ENCODE results near the gene GOLGA3. TPM values are rescaled to one million over a fixed set of nuclear protein-coding genes. Genes with fewer than 3 reads are reported as not detected.

The GOLGA3 gene
- total and polyA plus RNA-seq, 9 of the 15 experiments (the other 6 are each of a cell fraction or from before 2014, with no cell fraction given): 1.9 to 48.1 (median 18.4) TPM

DNA sequence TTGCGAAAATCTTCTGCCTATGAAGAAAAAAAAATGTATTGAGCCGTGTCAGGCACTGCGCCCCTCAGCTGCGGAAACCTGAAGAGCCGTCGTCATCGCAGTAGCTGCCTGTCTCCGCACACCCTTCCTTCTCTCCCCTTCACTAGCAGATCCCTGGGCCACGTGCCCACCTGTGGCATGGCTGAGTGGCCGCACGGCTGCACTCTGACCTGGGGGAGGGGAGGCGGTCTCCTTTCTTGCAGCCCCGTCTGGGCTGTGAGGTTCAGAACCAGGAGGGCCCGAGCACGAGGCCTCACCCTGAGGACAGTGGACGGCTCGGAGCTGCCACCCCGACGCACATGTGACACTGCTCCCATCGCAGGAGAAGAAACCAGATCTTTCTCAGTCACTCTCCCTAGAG lies 93.2 kb downstream of the GOLGA3 start:
- FAIRE-seq (no peak), ATAC-seq (no peak), DNase-seq (ENCODE audit: extremely low read depth in 1 of 4, low spot score in 3 of 4) (no peak)
- Histone ChIP-seq H3K79me2 (ENCODE audit: control insufficient read depth, insufficient read depth, low read length) (no peaks in the 10 kb centered on the region), H3K9me1 (ENCODE audit: control insufficient read depth, insufficient read depth, low read length) (no peaks in the 10 kb centered on the region), H3K4me2 (ENCODE audit: insufficient read depth, low read length) (no peak overlapping the region), H3K27me3 (ENCODE audit: control insufficient read depth in 2 of 2, insufficient read depth in 2 of 2, low read length in 2 of 2) (no peaks in the 10 kb centered on the region), H3K9ac (ENCODE audit: insufficient read depth in 1 of 2, low read depth in 2 of 2, low read length in 2 of 2) (no peak overlapping the region), H2AFZ (ENCODE audit: low read depth, low read length) (no peak overlapping the region), H3K4me1 (replicated peaks in 1 of 2; ENCODE audit: control insufficient read depth in 2 of 2, insufficient read depth in 2 of 2, low read length in 2 of 2) (no peaks in the 10 kb centered on the region), H3K36me3 (ENCODE audit: control insufficient read depth, insufficient read depth, low read length) (peaks cover 93% of the 10 kb centered on the region), H3K9me3 (replicated peaks; ENCODE audit: control insufficient read depth, insufficient read depth, low read depth, low read length) (0 out of 2 replicates have a peak, but pooled peaks cover 3% of the 10 kb centered on the region), H4K20me1 (replicated peaks; ENCODE audit: control insufficient read depth, insufficient read depth, low read length) (no peaks in the 10 kb centered on the region), H3K4me3 (no peak overlapping the region), H3K27ac (ENCODE audit: extremely low read depth, low read depth, low read length) (no peak overlapping the region)
- ChIA-PET POLR2A (interaction anchor here (1.2 kb wide), 1 partner anchor 14 kb away, joined by 3 read pairs; no protein-coding TSS in a partner anchor), CTCF (ENCODE audit: low intra/inter-chr PET ratio) (no interaction called here)
- BruUV-seq (replicated peaks): no TSS peak
- in situ Hi-C loops (cut with MboI): no loop called here
- 96% methylated on average over 12 of the region's 20 CpGs for WGBS (ENCODE audit: insufficient coverage, low coverage, missing lambda C conversion rate)
- TF ChIP-seq, protein P1, sequence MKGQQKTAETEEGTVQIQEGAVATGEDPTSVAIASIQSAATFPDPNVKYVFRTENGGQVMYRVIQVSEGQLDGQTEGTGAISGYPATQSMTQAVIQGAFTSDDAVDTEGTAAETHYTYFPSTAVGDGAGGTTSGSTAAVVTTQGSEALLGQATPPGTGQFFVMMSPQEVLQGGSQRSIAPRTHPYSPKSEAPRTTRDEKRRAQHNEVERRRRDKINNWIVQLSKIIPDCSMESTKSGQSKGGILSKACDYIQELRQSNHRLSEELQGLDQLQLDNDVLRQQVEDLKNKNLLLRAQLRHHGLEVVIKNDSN (CRISPR knock-in tag; IDR thresholded peaks at IDR 0.05): no peak
- TF ChIP-seq POLR2A (conservative IDR thresholded peaks at IDR 0.05) (0 out of 2 replicates have a peak, but pooled peaks have one; percentile 24), POLR2G (IDR thresholded peaks at IDR 0.05; ENCODE audit: low read depth, low read length) (peak; percentile 64)
- intact Hi-C loops (cut with micrococcal nuclease): no loop called here

DNA sequence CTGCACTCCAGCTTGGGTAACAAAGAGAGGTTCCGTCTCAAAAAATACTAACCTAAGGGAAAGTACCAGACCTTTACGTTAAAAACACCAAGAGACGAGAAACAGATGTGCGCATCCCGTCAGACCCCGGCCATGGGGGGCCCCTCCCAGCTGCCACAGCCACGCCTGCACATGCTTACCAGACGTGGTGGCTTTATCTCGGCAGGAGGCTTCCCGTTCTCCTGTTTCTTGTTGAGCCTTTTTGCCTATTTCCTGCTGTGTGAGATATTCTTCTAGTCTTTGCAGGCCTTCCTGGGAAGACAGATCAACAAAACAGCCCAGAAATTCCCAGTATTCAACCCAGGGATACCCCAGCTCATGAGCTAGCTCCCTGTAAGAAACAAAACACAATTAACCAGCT lies 94.5 kb downstream of the GOLGA3 start:
- DNase-seq (ENCODE audit: extremely low read depth in 1 of 4, low spot score in 3 of 4): no peak
- Histone ChIP-seq H3K4me2 (ENCODE audit: insufficient read depth, low read length) (no peak overlapping the region), H3K9me3 (replicated peaks; ENCODE audit: control insufficient read depth, insufficient read depth, low read depth, low read length) (peaks cover 6% of the 10 kb centered on the region; the same call in 1 of the 2 replicates), H3K9me1 (ENCODE audit: control insufficient read depth, insufficient read depth, low read length) (no peaks in the 10 kb centered on the region), H3K27me3 (ENCODE audit: control insufficient read depth in 2 of 2, insufficient read depth in 2 of 2, low read length in 2 of 2) (no peaks in the 10 kb centered on the region), H3K79me2 (ENCODE audit: control insufficient read depth, insufficient read depth, low read length) (no peaks in the 10 kb centered on the region), H3K4me1 (replicated peaks in 1 of 2; ENCODE audit: control insufficient read depth in 2 of 2, insufficient read depth in 2 of 2, low read length in 2 of 2) (no peaks in the 10 kb centered on the region), H3K36me3 (ENCODE audit: control insufficient read depth, insufficient read depth, low read length) (peaks cover 90% of the 10 kb centered on the region), H3K9ac (ENCODE audit: insufficient read depth in 1 of 2, low read depth in 2 of 2, low read length in 2 of 2) (no peak overlapping the region), H3K27ac (ENCODE audit: extremely low read depth, low read depth, low read length) (no peak overlapping the region), H3K4me3 (no peak overlapping the region), H2AFZ (ENCODE audit: low read depth, low read length) (no peak overlapping the region), H4K20me1 (replicated peaks; ENCODE audit: control insufficient read depth, insufficient read depth, low read length) (no peaks in the 10 kb centered on the region)
- in situ Hi-C loops (cut with MboI): no loop called here
- CTCF ChIA-PET (ENCODE audit: low intra/inter-chr PET ratio): no interaction called here
- no peak for ATAC-seq
- POLR2A ChIA-PET: interaction anchor here (0.9 kb wide), 1 partner anchor 31 kb away, joined by 3 read pairs; no protein-coding TSS in a partner anchor
- BruUV-seq (replicated peaks): no TSS peak
- intact Hi-C loops (cut with micrococcal nuclease): no loop called here
- FAIRE-seq: no peak
- WGBS (ENCODE audit: insufficient coverage, low coverage, missing lambda C conversion rate): 85% methylated on average over 9 of the region's 10 CpGs
- TF ChIP-seq DACH1 (IDR thresholded peaks at IDR 0.05; ENCODE audit: partially characterized antibody) (no peak), ZFX (CRISPR knock-in tag; IDR thresholded peaks at IDR 0.05) (no peak), HOXB6 (CRISPR knock-in tag; IDR thresholded peaks at IDR 0.05; ENCODE audit: borderline replicate concordance) (no peak), DDX20 (tag; IDR thresholded peaks at IDR 0.05; ENCODE audit: low read depth) (no peak), MEF2A (IDR thresholded peaks at IDR 0.05; ENCODE audit: control insufficient read depth, low read depth, low read length) (no peak), MTA2 (IDR thresholded peaks at IDR 0.05; ENCODE audit: low read depth) (no peak)
- TF ChIP-seq, protein P2, sequence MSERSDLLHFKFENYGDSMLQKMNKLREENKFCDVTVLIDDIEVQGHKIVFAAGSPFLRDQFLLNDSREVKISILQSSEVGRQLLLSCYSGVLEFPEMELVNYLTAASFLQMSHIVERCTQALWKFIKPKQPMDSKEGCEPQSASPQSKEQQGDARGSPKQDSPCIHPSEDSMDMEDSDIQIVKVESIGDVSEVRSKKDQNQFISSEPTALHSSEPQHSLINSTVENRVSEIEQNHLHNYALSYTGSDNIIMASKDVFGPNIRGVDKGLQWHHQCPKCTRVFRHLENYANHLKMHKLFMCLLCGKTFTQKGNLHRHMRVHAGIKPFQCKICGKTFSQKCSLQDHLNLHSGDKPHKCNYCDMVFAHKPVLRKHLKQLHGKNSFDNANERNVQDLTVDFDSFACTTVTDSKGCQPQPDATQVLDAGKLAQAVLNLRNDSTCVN (CRISPR knock-in tag; IDR thresholded peaks at IDR 0.05): no peak
- TF ChIP-seq, protein P3, sequence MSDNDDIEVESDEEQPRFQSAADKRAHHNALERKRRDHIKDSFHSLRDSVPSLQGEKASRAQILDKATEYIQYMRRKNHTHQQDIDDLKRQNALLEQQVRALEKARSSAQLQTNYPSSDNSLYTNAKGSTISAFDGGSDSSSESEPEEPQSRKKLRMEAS (CRISPR knock-in tag; IDR thresholded peaks at IDR 0.05): no peak
